Measurements from ENCODE around the gene ASMTL. TPM values are rescaled to one million over a fixed set of nuclear protein-coding genes. Genes with fewer than 3 reads are reported as not detected.

ASMTL gene
- total RNA-seq, 6 experiments from 2014 or later: 26.8 to 35.1 (median 32.8) TPM

- no peak for DNase-seq
- no peak for TF ChIP-seq CTCF (IDR thresholded peaks at IDR 0.05)
- Mint-ChIP-seq H3K4me1 (ENCODE audit: low read depth) (peaks cover 29% of the 10 kb centered on the region), H3K27ac (no peak overlapping the region), H3K36me3 (ENCODE audit: low read depth) (peaks cover 13% of the 10 kb centered on the region), H3K27me3 (ENCODE audit: insufficient read depth) (peaks cover 3% of the 10 kb centered on the region), H3K4me3 (no peak overlapping the region), H3K9me3 (no peaks in the 10 kb centered on the region)
These were observed 55.1 kb downstream of the ASMTL start for GRCh38 chrX:1397441-1398270.

GRCh38 chrX:1397001-1397400, 55.7 kb downstream of the ASMTL start:
- no peak for TF ChIP-seq CTCF (IDR thresholded peaks at IDR 0.05)
- Mint-ChIP-seq H3K4me3 (no peak overlapping the region), H3K27ac (no peak overlapping the region), H3K36me3 (ENCODE audit: low read depth) (peaks cover 13% of the 10 kb centered on the region), H3K4me1 (ENCODE audit: low read depth) (peaks cover 29% of the 10 kb centered on the region), H3K9me3 (no peaks in the 10 kb centered on the region), H3K27me3 (ENCODE audit: insufficient read depth) (peaks cover 3% of the 10 kb centered on the region)
- no peak for DNase-seq

- H3K4me1 Mint-ChIP-seq (ENCODE audit: low read depth): peaks cover 35% of the 10 kb centered on the region
- TF ChIP-seq CTCF (IDR thresholded peaks at IDR 0.05): no peak
- peak overlapping the region; percentile 20; the same call in 1 of the 2 replicates for H3K27ac Mint-ChIP-seq
- H3K27me3 Mint-ChIP-seq (ENCODE audit: insufficient read depth): peaks cover 4% of the 10 kb centered on the region
- H3K36me3 Mint-ChIP-seq (ENCODE audit: low read depth): peaks cover 18% of the 10 kb centered on the region
- H3K4me3 Mint-ChIP-seq: peak overlapping the region; percentile 44
- no peak for DNase-seq
- H3K9me3 Mint-ChIP-seq: no peaks in the 10 kb centered on the region
These were observed 57.0 kb downstream of the ASMTL start for GRCh38 chrX:1395646-1396216.

GRCh38 chrX:1394731-1395501, 57.8 kb downstream of the ASMTL start:
- Mint-ChIP-seq H3K4me1 (ENCODE audit: low read depth) (peaks cover 35% of the 10 kb centered on the region), H3K36me3 (ENCODE audit: low read depth) (peaks cover 18% of the 10 kb centered on the region), H3K4me3 (peak overlapping the region; percentile 95), H3K9me3 (no peaks in the 10 kb centered on the region), H3K27me3 (ENCODE audit: insufficient read depth) (peaks cover 4% of the 10 kb centered on the region), H3K27ac (peak overlapping the region; percentile 93)
- TF ChIP-seq CTCF (IDR thresholded peaks at IDR 0.05): no peak
- DNase-seq: no peak

- peaks cover 4% of the 10 kb centered on the region for H3K27me3 Mint-ChIP-seq (ENCODE audit: insufficient read depth)
- peak overlapping the region; percentile 95 for H3K4me3 Mint-ChIP-seq
- peak overlapping the region; percentile 93 for H3K27ac Mint-ChIP-seq
- H3K9me3 Mint-ChIP-seq: no peaks in the 10 kb centered on the region
- peaks cover 21% of the 10 kb centered on the region for H3K36me3 Mint-ChIP-seq (ENCODE audit: low read depth)
- DNase-seq: no peak
- TF ChIP-seq CTCF (IDR thresholded peaks at IDR 0.05): no peak
- H3K4me1 Mint-ChIP-seq (ENCODE audit: low read depth): peaks cover 35% of the 10 kb centered on the region
These were observed 58.7 kb downstream of the ASMTL start for GRCh38 chrX:1393871-1394615.

Data from HFFc6 (cell line).